HG03460 (cell line): ENCODE results near the gene ST6GALNAC3.

Experiments used
- ATAC-seq: cut with Tn5 transposase; IDR thresholded peaks from one replicate; pipeline ENCODE4 v1.9.1; 2021; ENCODE audit not compliant: unreplicated experiment

The ST6GALNAC3 gene

GRCh38 chr1:76491737-76492136 is 417.2 kb downstream of the ST6GALNAC3 start:
- ATAC-seq = no peak

GRCh38 chr1:76492752-76493430 is 418.3 kb downstream of the ST6GALNAC3 start:
- ATAC-seq = no peak

- ATAC-seq = peak; percentile 88
These were observed 420.3 kb downstream of the ST6GALNAC3 start for GRCh38 chr1:76494807-76495206.

DNA sequence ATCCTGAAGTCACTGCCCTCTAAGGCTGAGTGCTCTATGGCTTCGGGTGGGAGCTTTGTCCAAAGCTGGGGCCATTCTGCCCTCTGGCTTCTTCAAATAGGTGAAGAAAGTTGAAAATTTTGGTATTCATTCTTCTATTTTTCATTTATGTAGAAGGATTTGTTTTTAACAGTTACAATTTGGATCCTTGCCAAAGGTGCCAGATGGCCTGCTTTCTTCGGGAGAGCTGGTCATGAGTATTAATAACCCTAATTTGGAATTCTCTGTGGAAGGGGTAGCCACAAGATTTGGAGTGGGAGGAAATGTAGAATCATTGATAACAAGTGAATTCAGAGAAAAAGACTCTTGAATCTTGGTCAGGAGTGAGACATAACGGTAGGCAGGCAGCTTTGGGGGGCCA is 422.3 kb downstream of the ST6GALNAC3 start:
- ATAC-seq = no peak

DNA sequence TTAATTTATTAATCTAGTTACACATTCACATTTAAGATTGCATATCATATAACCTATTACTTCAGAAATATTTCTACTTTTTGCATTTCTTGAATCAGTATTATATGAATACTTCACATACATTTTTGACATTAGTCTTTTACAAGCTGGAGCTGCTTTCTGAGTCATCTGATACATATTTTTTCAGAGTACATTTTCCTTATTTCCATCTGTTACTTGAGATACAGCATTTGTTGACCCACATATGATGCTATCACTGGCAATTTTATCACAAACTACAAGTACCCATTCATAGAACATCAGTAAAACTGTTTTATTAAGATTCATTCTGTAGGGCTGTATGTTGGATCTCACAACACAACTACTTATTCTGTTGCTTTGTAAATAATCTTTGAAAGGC is 425.6 kb downstream of the ST6GALNAC3 start:
- no peak for ATAC-seq

- ATAC-seq = no peak
These were observed 426.6 kb downstream of the ST6GALNAC3 start for GRCh38 chr1:76501136-76501535.

GRCh38 chr1:76501586-76502219 is 427.2 kb downstream of the ST6GALNAC3 start:
- no peak for ATAC-seq

GRCh38 chr1:76503100-76503499 is 428.6 kb downstream of the ST6GALNAC3 start:
- ATAC-seq = no peak

DNA sequence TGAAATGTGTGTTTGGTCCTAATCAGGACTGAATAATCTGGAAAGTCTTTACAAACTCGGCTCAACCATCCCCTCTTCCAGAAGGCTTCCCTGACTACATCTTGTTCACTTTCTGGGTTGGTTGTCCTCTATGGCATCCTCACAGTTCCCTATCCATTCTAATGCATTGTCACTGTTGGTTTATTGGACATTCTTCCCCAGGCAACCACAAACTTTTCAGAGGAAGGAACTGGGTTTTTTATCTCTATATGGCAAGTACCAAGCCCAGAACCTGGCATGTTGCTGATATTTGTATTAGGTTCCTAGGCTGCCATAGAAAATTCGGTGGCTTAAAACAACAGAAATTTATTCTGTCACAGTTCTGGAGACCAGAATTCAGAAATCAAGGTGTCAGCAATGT is 429.2 kb downstream of the ST6GALNAC3 start:
- no peak for ATAC-seq

GRCh38 chr1:76507376-76507775 is 432.8 kb downstream of the ST6GALNAC3 start:
- ATAC-seq = no peak

GRCh38 chr1:76508871-76509270 is 434.3 kb downstream of the ST6GALNAC3 start:
- ATAC-seq = no peak

- no peak for ATAC-seq
These were observed 436.4 kb downstream of the ST6GALNAC3 start for GRCh38 chr1:76510672-76511557.

DNA sequence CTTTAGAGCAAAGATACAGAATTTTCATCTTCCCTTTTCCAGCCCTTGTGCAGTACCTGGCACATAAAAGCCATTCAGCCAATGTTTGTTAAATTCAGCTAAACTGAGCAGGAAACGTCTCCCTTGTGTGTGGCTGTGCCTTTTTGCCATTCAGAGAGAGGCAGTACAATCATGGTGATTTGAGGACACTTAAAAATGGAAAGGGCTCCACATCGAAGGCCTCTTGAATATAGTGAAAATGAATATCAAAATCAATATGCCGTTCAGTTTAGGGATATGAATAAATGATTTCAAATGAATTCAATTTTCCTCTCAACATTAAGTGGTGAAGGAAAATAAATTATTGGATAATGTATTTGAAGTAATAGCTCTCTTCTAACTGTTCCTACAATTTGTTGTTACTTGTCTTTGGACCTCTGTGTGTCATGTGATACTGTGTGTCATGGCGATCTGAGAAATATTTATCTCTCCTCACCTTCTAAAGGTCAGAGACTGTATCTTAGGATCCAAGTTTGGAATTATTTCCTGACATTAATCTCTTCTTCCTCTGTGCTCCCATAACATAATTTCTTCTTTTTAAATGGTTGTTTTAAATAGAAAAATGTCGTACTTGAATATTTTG is 437.1 kb downstream of the ST6GALNAC3 start:
- ATAC-seq = no peak

DNA sequence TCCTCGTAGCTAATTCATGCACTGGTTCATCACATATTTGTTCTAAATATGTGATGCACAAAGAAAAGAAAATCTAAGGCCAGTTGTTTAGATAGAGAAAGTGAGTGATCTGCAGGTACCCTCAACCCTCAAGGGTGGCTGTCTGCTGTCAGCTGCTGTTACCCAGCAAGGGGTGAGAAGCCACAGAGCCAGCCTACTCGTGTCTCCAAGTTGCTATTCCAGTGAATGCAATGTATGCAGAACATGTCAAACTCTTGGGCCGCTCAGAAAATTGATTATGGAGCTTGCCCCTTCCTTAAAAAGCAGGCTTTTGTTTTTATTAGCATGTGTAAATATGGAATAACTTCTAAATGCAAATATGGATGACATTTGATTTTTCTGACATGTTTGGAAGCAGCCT is 456.4 kb downstream of the ST6GALNAC3 start:
- ATAC-seq = no peak

- no peak for ATAC-seq
These were observed 467.1 kb downstream of the ST6GALNAC3 start for GRCh38 chr1:76541618-76542017.

DNA sequence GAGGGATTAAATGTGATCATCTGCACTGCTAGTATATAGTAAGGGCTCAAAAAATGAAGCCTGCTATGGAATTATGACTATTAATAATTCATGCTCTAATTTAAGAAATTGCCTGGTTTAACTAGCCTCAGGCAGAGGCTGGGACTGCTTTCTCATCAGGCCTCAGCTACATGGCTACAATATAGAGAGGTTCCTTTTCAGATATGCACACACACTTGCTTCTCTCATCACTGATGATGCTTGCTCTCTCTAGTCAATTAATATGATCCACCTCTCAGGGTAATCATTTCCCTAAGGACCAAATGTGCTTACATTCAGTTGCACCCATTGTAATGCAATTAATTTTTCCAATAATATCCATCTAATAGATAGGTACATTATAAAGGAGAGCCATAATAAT is 467.8 kb downstream of the ST6GALNAC3 start:
- no peak for ATAC-seq

GRCh38 chr1:76543495-76543894 is 468.9 kb downstream of the ST6GALNAC3 start:
- no peak for ATAC-seq

DNA sequence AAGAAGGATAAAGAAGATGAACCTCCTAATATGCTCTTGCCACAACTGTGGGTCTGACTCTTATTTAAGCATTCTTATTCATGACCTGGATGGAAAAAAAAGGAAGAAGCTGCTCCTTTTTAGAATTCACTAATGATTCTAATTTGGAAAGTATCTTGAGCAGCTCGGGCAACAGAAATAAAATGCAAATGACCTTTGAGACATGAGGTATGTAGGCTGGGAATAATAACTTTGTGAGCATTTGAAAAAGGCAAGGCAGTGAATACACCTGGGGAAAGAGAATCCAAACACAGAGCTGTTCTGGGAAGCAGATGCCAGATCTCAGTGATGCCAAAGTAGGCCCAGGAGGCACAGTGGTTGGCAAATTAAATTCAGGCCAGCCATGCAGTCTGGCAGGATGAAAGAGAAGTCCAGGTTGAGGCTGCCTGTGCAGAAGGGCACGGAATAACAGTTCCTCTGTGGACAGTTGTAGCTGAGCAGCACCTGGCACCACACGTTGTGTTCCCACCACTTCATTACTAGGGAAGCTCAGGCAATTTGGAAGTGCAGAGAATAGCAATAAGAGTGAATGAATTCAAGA is 471.9 kb downstream of the ST6GALNAC3 start:
- ATAC-seq = no peak

DNA sequence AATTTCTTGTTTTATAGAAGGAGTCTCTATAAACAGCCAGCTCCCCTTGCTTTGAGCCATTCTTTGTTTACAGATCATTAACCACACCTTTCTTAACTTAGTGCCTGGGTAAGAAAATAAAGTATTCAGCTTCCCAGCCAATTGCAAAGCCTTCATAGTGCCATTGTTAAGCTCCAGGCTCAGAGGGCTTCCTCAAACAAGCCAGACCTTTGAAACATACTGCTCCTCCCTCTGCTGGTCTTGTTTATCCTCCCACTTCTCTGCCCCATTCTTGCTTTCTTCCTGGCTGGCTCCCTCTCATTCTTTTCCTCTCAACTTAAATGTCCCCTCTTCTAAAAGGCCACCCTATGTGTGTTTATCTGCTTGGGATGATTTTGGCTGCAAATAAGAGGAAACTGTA is 473.4 kb downstream of the ST6GALNAC3 start:
- ATAC-seq = no peak

- ATAC-seq = no peak
These were observed 474.1 kb downstream of the ST6GALNAC3 start for GRCh38 chr1:76548513-76549100.

- ATAC-seq = no peak
These were observed 479.7 kb downstream of the ST6GALNAC3 start for GRCh38 chr1:76554283-76554682.
